Omental fat pad (tissue), 4 donors: ENCODE results near the gene CDK1. TPM values are rescaled to one million over a fixed set of nuclear protein-coding genes. Genes with fewer than 3 reads are reported as not detected.

ENCODE experiments used
- ATAC-seq: fragments of 150-250 bp; one replicate; pipeline ENCODE4 v1.9.1; 2016; ENCODE audit warnings: mild to moderate bottlenecking, moderate library complexity; ENCODE audit not compliant: low FRiP score
- DNase-seq: peaks from one replicate; pipeline ENCODE4 v3.0.0-alpha.2; 2019; ENCODE audit warnings: low spot score
- CTCF ChIP-seq, 3 donors: fragments of 450-650 bp; IDR thresholded peaks; one replicate each; pipeline ENCODE4 v1.5.1; 2016 to 2017; ENCODE audit warnings: antibody characterized with exemption in 3 of 3, mild to moderate bottlenecking in 3 of 3, moderate library complexity in 2 of 3
- total RNA-seq, 4 donors: library from RNA; depleted of rRNA; stranded (reverse); fragments of >200 nt; gene quantifications; one replicate each; pipeline ENCODE4 v1.1.0, GENCODE V29; 2016

CDK1 gene
- total RNA-seq, 4 donors from 2014 or later = 1.9 to 9.1 (median 5.0) TPM

GRCh38 chr10:60794953-60795352, 16.7 kb downstream of the CDK1 start:
- DNase-seq (no peak), ATAC-seq (no peak)
- no peak for TF ChIP-seq CTCF (IDR thresholded peaks at IDR 0.05)

GRCh38 chr10:60795465-60796202, 17.4 kb downstream of the CDK1 start:
- ATAC-seq = no peak
- no peak for TF ChIP-seq CTCF (IDR thresholded peaks at IDR 0.05)
- no peak for DNase-seq

- DNase-seq (no peak), ATAC-seq (no peak)
- no peak for TF ChIP-seq CTCF (IDR thresholded peaks at IDR 0.05)
Observed at GRCh38 chr10:60796481-60796880, 18.2 kb downstream of the CDK1 start.

GRCh38 chr10:60797200-60797599, 18.9 kb downstream of the CDK1 start:
- no peak for ATAC-seq
- DNase-seq = no peak
- no peak for TF ChIP-seq CTCF (IDR thresholded peaks at IDR 0.05)

- ATAC-seq = no peak
- DNase-seq = no peak
- no peak for TF ChIP-seq CTCF (IDR thresholded peaks at IDR 0.05)
Observed at GRCh38 chr10:60798031-60798430, 19.8 kb downstream of the CDK1 start.

GRCh38 chr10:60798870-60799269, 20.6 kb downstream of the CDK1 start:
- ATAC-seq = no peak

More at GRCh38 chr10:60798870-60799269, 20.6 kb downstream of the CDK1 start:
- no peak for TF ChIP-seq CTCF (IDR thresholded peaks at IDR 0.05)
- DNase-seq = no peak
